ENCODE results near the gene SYS1.

SYS1 gene

GRCh38 chr20:45362804-45363610 is at the start of gene SYS1:
SYS1 (plus strand) TSS chr20:45363156; CDS start chr20:45363532, 376 bp downstream.
- peak; percentile 97 to 98 (median 98) for DNase-seq (ENCODE audit: low read depth in 3 of 3, low spot score in 1 of 3)

GRCh38 chr20:45313943-45314342 is 49.0 kb upstream of the SYS1 start:
- no peak for DNase-seq (ENCODE audit: low read depth in 3 of 3, low spot score in 1 of 3)

- DNase-seq (ENCODE audit: low read depth in 3 of 3, low spot score in 1 of 3) = no peak
Measured at GRCh38 chr20:45315672-45316071, 47.3 kb upstream of the SYS1 start.

- no peak for DNase-seq (ENCODE audit: low read depth in 3 of 3, low spot score in 1 of 3)
Measured at GRCh38 chr20:45316150-45317080, 46.5 kb upstream of the SYS1 start.

- no peak for DNase-seq (ENCODE audit: low read depth in 3 of 3, low spot score in 1 of 3)
Measured at GRCh38 chr20:45317826-45318225, 45.1 kb upstream of the SYS1 start.

GRCh38 chr20:45318386-45318939 is 44.5 kb upstream of the SYS1 start:
- DNase-seq (ENCODE audit: low read depth in 3 of 3, low spot score in 1 of 3) = no peak

GRCh38 chr20:45318948-45319347 is 44.0 kb upstream of the SYS1 start:
- no peak for DNase-seq (ENCODE audit: low read depth in 3 of 3, low spot score in 1 of 3)

- DNase-seq (ENCODE audit: low read depth in 3 of 3, low spot score in 1 of 3) = no peak
Measured at GRCh38 chr20:45320948-45321595, 41.9 kb upstream of the SYS1 start.

- DNase-seq (ENCODE audit: low read depth in 3 of 3, low spot score in 1 of 3) = no peak
Measured at GRCh38 chr20:45322952-45323383, 40.0 kb upstream of the SYS1 start.

GRCh38 chr20:45323731-45324130 is 39.2 kb upstream of the SYS1 start:
- no peak for DNase-seq (ENCODE audit: low read depth in 3 of 3, low spot score in 1 of 3)

GRCh38 chr20:45325371-45325770 is 37.6 kb upstream of the SYS1 start:
- DNase-seq (ENCODE audit: low read depth in 3 of 3, low spot score in 1 of 3) = no peak

GRCh38 chr20:45328451-45328850 is 34.5 kb upstream of the SYS1 start:
- no peak for DNase-seq (ENCODE audit: low read depth in 3 of 3, low spot score in 1 of 3)

GRCh38 chr20:45329497-45330319 is 33.2 kb upstream of the SYS1 start:
- no peak for DNase-seq (ENCODE audit: low read depth in 3 of 3, low spot score in 1 of 3)

GRCh38 chr20:45330476-45330875 is 32.5 kb upstream of the SYS1 start:
- no peak for DNase-seq (ENCODE audit: low read depth in 3 of 3, low spot score in 1 of 3)

GRCh38 chr20:45336530-45337366 is 26.2 kb upstream of the SYS1 start:
- no peak for DNase-seq (ENCODE audit: low read depth in 3 of 3, low spot score in 1 of 3)

- DNase-seq (ENCODE audit: low read depth in 3 of 3, low spot score in 1 of 3) = no peak
Measured at GRCh38 chr20:45337367-45338120, 25.4 kb upstream of the SYS1 start.

- no peak for DNase-seq (ENCODE audit: low read depth in 3 of 3, low spot score in 1 of 3)
Measured at GRCh38 chr20:45338121-45339030, 24.6 kb upstream of the SYS1 start.

GRCh38 chr20:45339084-45339483 is 23.9 kb upstream of the SYS1 start:
- DNase-seq (ENCODE audit: low read depth in 3 of 3, low spot score in 1 of 3) = no peak
